Activated T-helper 1 cell treated with anti-CD3 and anti-CD28 coated beads, Interleukin-12 subunit alpha, Interleukin-12 subunit beta, Interleukin-2, Interleukin-4 antibody, amounts not matched to agents 30 ng/mL and 10 ng/mL and 1 ng/mL, durations not matched to agents 14 hours and 24 hours and 36 hours (primary cell): ENCODE data around the gene CCDC13. TPM values are rescaled to one million over a fixed set of nuclear protein-coding genes. Genes with fewer than 3 reads are reported as not detected.

Source experiments
- DNase-seq: peaks from one replicate; pipeline ENCODE4 v3.0.0; 2021; ENCODE audit warnings: low spot score
- H3K27ac Mint-ChIP-seq: one replicate; pipeline ENCODE4 v1.8.0; 2021; ENCODE audit warnings: mild to moderate bottlenecking, mixed read lengths
- H3K27me3 Mint-ChIP-seq: one replicate; pipeline ENCODE4 v1.8.0; 2022; ENCODE audit warnings: mild to moderate bottlenecking, moderate library complexity, mixed read lengths; ENCODE audit not compliant: insufficient read depth
- H3K36me3 Mint-ChIP-seq: one replicate; pipeline ENCODE4 v1.8.0; 2021; ENCODE audit warnings: low read depth, mixed read lengths
- H3K4me1 Mint-ChIP-seq: one replicate; pipeline ENCODE4 v1.8.0; 2021; ENCODE audit warnings: low read depth, mixed read lengths
- H3K4me3 Mint-ChIP-seq: one replicate; pipeline ENCODE4 v1.8.0; 2021; ENCODE audit warnings: mild to moderate bottlenecking, moderate library complexity, mixed read lengths
- H3K9me3 Mint-ChIP-seq: one replicate; pipeline ENCODE4 v1.8.0; 2021; ENCODE audit warnings: mixed read lengths
- intact Hi-C: fragments of 100-400 bp; cut with micrococcal nuclease; formaldehyde crosslinking; loops from one replicate; pipeline ENCODE4 v1.15.1; 2024
- total RNA-seq: library from RNA; stranded (reverse); gene quantifications from 2 replicates; pipeline ENCODE4 v1.2.3, GENCODE V29; 2022

Gene CCDC13
- total RNA-seq, 1 donor from 2014 or later = not detected

- H3K27me3 Mint-ChIP-seq = no peaks in the 10 kb centered on the region
- no peak overlapping the region for H3K4me3 Mint-ChIP-seq
- peaks cover 27% of the 10 kb centered on the region for H3K4me1 Mint-ChIP-seq
- no peaks in the 10 kb centered on the region for H3K36me3 Mint-ChIP-seq
- no peaks in the 10 kb centered on the region for H3K9me3 Mint-ChIP-seq
- no peak overlapping the region for H3K27ac Mint-ChIP-seq
- intact Hi-C loops = loop anchor here (2.0 kb wide), 2 partner anchors 163 to 173 kb away; no protein-coding TSS in a partner anchor
- no peak for DNase-seq
These were observed 27.7 kb downstream of the CCDC13 start for GRCh38 chr3:42745291-42745745.

- no peaks in the 10 kb centered on the region for H3K27me3 Mint-ChIP-seq
- H3K4me1 Mint-ChIP-seq = peaks cover 26% of the 10 kb centered on the region
- H3K27ac Mint-ChIP-seq = no peak overlapping the region
- no peaks in the 10 kb centered on the region for H3K36me3 Mint-ChIP-seq
- DNase-seq = no peak
- H3K4me3 Mint-ChIP-seq = no peak overlapping the region
- intact Hi-C loops = loop anchor here (5.0 kb wide), 1 partner anchor 91 kb away; the partner anchor contains the start of gene ZBTB47
- no peaks in the 10 kb centered on the region for H3K9me3 Mint-ChIP-seq
These were observed 29.7 kb downstream of the CCDC13 start for GRCh38 chr3:42743204-42743995.

GRCh38 chr3:42742688-42743087 lies 30.4 kb downstream of the CCDC13 start:
- Mint-ChIP-seq H3K36me3 (no peaks in the 10 kb centered on the region), H3K9me3 (no peaks in the 10 kb centered on the region), H3K4me1 (peaks cover 19% of the 10 kb centered on the region), H3K27ac (no peak overlapping the region), H3K4me3 (no peak overlapping the region), H3K27me3 (no peaks in the 10 kb centered on the region)
- intact Hi-C loops = loop anchor here (5.0 kb wide), 1 partner anchor 90 kb away; the partner anchor contains the start of gene ZBTB47
- DNase-seq = no peak

- Mint-ChIP-seq H3K27ac (no peak overlapping the region), H3K27me3 (peaks cover 2% of the 10 kb centered on the region), H3K9me3 (no peaks in the 10 kb centered on the region), H3K36me3 (no peaks in the 10 kb centered on the region), H3K4me1 (peaks cover 15% of the 10 kb centered on the region), H3K4me3 (no peak overlapping the region)
- DNase-seq = no peak
- intact Hi-C loops = loop anchor here (5.0 kb wide), 1 partner anchor 90 kb away; the partner anchor contains the start of gene ZBTB47
These were observed 30.8 kb downstream of the CCDC13 start for GRCh38 chr3:42742259-42742658.

GRCh38 chr3:42741796-42742195 lies 31.3 kb downstream of the CCDC13 start:
- DNase-seq = no peak
- Mint-ChIP-seq H3K4me3 (no peak overlapping the region), H3K4me1 (peaks cover 12% of the 10 kb centered on the region), H3K27ac (no peak overlapping the region), H3K27me3 (peaks cover 2% of the 10 kb centered on the region), H3K36me3 (no peaks in the 10 kb centered on the region), H3K9me3 (no peaks in the 10 kb centered on the region)
- intact Hi-C loops = loop anchor here (5.0 kb wide), 1 partner anchor 89 kb away; the partner anchor contains the start of gene ZBTB47

GRCh38 chr3:42739401-42740158 lies 33.5 kb downstream of the CCDC13 start:
- no peak overlapping the region for H3K4me3 Mint-ChIP-seq
- no peak for DNase-seq
- intact Hi-C loops = loop anchor here (5.0 kb wide), 1 partner anchor 87 kb away; the partner anchor contains the start of gene ZBTB47
- H3K9me3 Mint-ChIP-seq = no peaks in the 10 kb centered on the region
- no peaks in the 10 kb centered on the region for H3K36me3 Mint-ChIP-seq
- peaks cover 2% of the 10 kb centered on the region for H3K27me3 Mint-ChIP-seq
- no peak overlapping the region for H3K27ac Mint-ChIP-seq
- peaks cover 6% of the 10 kb centered on the region for H3K4me1 Mint-ChIP-seq

GRCh38 chr3:42736531-42736930 lies 36.5 kb downstream of the CCDC13 start:
- intact Hi-C loops = no loop called here
- Mint-ChIP-seq H3K36me3 (no peaks in the 10 kb centered on the region), H3K27me3 (peaks cover 5% of the 10 kb centered on the region), H3K4me3 (no peak overlapping the region), H3K4me1 (no peaks in the 10 kb centered on the region), H3K9me3 (no peaks in the 10 kb centered on the region), H3K27ac (no peak overlapping the region)
- no peak for DNase-seq

GRCh38 chr3:42736081-42736480 lies 37.0 kb downstream of the CCDC13 start:
- no peaks in the 10 kb centered on the region for H3K4me1 Mint-ChIP-seq
- H3K9me3 Mint-ChIP-seq = no peaks in the 10 kb centered on the region
- no peak overlapping the region for H3K4me3 Mint-ChIP-seq
- peaks cover 5% of the 10 kb centered on the region for H3K27me3 Mint-ChIP-seq
- H3K27ac Mint-ChIP-seq = no peak overlapping the region
- no peaks in the 10 kb centered on the region for H3K36me3 Mint-ChIP-seq
- no peak for DNase-seq
- intact Hi-C loops = no loop called here

- Mint-ChIP-seq H3K9me3 (no peaks in the 10 kb centered on the region), H3K36me3 (no peaks in the 10 kb centered on the region), H3K27ac (no peak overlapping the region), H3K27me3 (peaks cover 5% of the 10 kb centered on the region), H3K4me1 (no peaks in the 10 kb centered on the region), H3K4me3 (no peak overlapping the region)
- no peak for DNase-seq
- intact Hi-C loops = no loop called here
These were observed 37.4 kb downstream of the CCDC13 start for GRCh38 chr3:42735615-42736014.

GRCh38 chr3:42735019-42735418 lies 38.0 kb downstream of the CCDC13 start:
- no peaks in the 10 kb centered on the region for H3K36me3 Mint-ChIP-seq
- H3K27me3 Mint-ChIP-seq = peaks cover 5% of the 10 kb centered on the region
- no peaks in the 10 kb centered on the region for H3K4me1 Mint-ChIP-seq
- no peak for DNase-seq
- intact Hi-C loops = no loop called here
- no peak overlapping the region for H3K4me3 Mint-ChIP-seq
- no peak overlapping the region for H3K27ac Mint-ChIP-seq
- H3K9me3 Mint-ChIP-seq = no peaks in the 10 kb centered on the region

GRCh38 chr3:42734263-42734860 lies 38.7 kb downstream of the CCDC13 start:
- Mint-ChIP-seq H3K4me1 (no peaks in the 10 kb centered on the region), H3K27ac (no peak overlapping the region), H3K4me3 (no peak overlapping the region), H3K9me3 (no peaks in the 10 kb centered on the region), H3K36me3 (no peaks in the 10 kb centered on the region), H3K27me3 (peaks cover 6% of the 10 kb centered on the region)
- no peak for DNase-seq
- intact Hi-C loops = no loop called here

- Mint-ChIP-seq H3K27me3 (peaks cover 6% of the 10 kb centered on the region), H3K27ac (no peak overlapping the region), H3K36me3 (no peaks in the 10 kb centered on the region), H3K4me3 (no peak overlapping the region), H3K9me3 (no peaks in the 10 kb centered on the region), H3K4me1 (no peaks in the 10 kb centered on the region)
- intact Hi-C loops = no loop called here
- DNase-seq = no peak
These were observed 39.4 kb downstream of the CCDC13 start for GRCh38 chr3:42733501-42734262.
